DMS79 treated with DMSO at 0.1 percent for 48 hours (cell line): ENCODE measurements around the gene POU3F3.

Experiments used
- DNase-seq: peaks from one replicate; lab custom pipeline; 2025; lab: John Stamatoyannopoulos, UW

POU3F3 gene

GRCh38 chr2:104860451-104860790, 6.5 kb downstream of the POU3F3 start:
- no peak for DNase-seq

DNA sequence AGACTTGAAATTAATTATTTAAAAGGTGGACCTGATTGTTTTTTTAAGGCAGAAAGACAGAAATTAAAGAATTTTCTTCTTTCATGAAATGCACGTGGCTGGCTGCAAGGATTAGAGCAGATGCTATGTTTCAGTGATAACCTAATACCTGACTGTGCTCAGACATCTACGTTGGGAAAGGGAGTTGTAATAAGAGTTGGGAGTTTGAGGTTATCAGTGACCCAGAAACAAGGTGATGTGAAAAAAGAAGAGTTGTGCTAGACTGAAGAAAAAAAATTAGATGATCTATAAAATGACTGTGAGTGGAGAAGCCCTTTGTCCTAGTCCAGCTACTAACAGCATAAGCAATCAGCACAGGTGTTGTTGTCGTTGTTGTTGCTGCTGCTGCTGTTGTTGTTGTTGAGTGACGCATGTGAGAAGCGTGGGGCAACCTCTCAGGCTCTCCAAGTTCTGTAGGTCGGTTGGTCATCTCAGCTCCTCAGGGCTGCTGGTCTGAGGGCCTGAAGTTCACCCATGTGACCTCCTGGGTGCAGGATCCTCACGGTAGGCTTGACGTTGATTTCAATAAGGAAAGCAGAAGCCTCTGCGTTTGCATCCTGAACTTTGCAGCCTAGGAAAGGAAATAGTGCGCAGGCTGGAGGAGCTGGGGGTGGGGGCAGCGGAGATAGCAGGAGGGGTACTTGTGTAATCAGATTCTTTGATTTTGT, 7.6 kb downstream of the POU3F3 start:
- DNase-seq, result no peak

GRCh38 chr2:104862058-104862941, 8.4 kb downstream of the POU3F3 start:
- DNase-seq, result no peak

- no peak for DNase-seq
These were observed 9.2 kb downstream of the POU3F3 start for GRCh38 chr2:104863146-104863467.

- DNase-seq, result no peak
These were observed 9.8 kb downstream of the POU3F3 start for GRCh38 chr2:104863468-104864279.

GRCh38 chr2:104864280-104865095, 10.6 kb downstream of the POU3F3 start:
- DNase-seq, result no peak

GRCh38 chr2:104865096-104865470, 11.2 kb downstream of the POU3F3 start:
- DNase-seq, result no peak

DNA sequence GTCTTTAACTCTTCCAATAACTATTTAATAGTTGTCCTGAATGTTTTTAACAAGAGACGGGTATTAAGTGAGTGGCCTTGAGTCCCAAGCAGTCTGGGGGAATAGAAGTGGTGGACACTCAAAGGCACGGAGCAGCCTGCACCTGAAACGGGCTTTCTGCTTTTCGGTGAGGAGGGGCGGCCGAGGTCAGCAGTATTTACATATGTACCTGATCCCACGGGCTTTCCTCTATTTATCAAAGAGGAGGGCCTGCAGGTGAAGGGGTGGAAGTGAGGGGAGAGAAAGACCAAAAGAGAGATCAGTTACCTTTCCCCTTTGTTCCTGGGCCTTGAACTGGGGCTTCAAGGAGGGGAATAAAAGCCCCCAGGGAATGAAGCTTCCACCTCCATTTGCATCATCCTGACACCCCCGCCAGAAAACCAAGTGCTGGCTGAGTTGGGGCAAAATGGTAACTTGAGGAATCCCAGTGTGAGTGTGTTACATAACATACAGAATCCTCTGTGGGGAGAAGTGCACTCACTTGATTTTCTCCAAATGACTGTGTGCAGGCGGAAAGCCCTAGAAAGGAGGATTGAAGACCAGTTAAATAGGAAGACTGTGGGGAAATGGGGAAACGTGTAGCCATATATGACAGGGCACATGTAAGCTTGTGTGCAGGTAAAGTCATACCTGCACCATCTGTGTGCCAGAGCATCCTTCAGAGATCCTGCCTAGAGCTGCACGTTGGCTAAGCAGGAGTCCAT, 12.4 kb downstream of the POU3F3 start:
- no peak for DNase-seq

DNA sequence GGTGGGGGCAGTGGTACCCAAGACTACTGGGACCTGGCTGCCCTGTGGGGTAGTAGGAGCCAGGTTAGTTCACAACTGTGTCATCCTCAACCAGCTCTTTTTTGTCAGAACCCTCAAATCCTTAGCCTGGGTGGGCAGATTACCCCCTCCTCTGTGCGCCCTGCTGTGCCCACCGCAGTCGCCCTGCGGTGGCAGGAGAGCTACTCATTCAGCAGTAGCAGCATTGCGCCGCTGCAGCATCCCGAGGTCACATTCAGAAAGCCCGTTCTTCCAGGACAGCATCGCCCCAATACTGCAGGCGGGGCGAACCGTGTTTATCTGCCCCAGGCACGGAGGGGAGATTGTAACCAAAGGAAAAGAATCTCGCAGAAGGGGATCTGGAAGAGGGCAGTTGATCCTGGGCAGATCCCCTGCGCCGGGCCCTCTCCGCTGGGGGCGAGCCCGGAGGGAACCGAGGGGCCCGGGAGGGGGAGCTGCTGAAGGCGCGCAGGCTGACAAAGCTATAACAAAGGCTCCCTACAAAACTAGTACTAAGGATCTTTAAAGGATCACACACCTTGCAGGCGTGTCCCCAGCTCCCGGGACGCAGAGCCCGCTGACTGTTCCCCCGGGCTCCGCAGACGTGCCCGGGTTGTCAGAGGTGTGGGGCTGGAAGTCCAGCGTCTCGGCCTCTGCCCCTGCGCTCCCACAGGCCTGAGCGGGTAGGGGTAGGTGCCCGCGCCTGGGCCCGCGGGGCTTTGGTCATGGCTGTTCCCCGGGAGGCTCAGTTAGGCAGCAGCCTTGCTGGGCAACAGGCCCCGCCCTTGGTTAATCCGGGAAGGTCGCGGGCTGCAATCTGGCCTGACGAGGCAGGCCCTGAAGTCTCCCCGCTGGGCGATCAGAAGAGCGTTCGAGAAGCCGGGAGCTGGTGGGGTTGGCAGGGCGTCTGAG, 13.2 kb downstream of the POU3F3 start:
- DNase-seq, result no peak

DNA sequence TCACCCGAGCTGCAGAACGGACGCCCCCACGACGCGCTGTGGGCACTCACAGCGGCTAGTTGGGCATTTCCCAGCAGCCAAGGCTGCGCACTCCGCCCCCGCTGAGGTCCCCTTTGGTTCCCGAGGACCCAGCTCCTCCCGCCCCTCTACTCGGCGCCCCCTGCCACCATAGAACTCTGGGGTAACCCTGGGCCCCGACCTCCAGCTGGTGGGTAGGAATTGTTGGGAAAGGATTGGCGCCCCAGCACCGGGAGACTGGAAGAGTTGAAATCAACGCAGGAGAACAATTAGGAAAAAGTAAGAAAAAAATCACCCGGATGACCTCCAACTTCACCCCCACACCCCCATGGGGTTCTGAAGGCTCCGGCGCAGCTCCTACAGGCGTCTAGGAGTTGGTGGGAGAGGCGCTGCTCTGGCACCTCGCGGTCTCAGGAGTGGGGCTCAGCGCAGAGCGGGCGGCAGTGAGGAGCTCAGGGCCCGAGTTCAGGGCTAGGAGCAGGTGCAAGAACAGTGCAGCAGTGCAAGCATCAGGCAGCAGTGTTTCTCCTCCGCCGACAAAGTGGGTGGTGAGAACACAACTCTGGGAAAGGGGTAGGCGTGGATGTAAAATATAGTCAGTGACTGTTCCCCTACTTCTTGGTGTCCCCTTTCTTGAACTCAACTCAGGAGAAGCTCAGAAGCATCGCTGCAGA, 14.0 kb downstream of the POU3F3 start:
- DNase-seq, result no peak

- no peak for DNase-seq
These were observed 14.6 kb downstream of the POU3F3 start for GRCh38 chr2:104868505-104868866.

GRCh38 chr2:104870100-104870975, 16.4 kb downstream of the POU3F3 start:
- DNase-seq, result no peak

- no peak for DNase-seq
These were observed 17.7 kb downstream of the POU3F3 start for GRCh38 chr2:104871649-104871971.

GRCh38 chr2:104871972-104872865, 18.3 kb downstream of the POU3F3 start:
- no peak for DNase-seq

GRCh38 chr2:104872866-104873688, 19.2 kb downstream of the POU3F3 start:
- DNase-seq, result peak; percentile 8

DNA sequence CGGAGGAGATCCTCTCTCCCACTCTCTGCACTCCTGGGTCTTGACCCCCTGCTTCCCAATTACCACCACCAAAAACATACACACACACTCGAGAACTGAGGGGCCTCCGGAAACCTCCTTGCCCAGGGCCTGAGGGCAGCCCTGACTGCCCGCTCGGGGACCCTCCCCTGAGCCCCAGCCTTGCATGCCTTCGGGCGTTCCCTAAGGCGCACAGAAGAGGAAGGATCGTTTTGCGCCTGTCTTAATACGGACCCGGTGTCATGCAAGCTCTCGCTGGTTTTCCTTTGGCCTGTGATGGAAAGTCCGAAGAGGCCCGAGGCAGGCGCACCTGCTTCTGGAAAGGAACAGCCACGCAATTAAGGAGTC, 19.8 kb downstream of the POU3F3 start:
- no peak for DNase-seq

- DNase-seq, result no peak
These were observed 20.3 kb downstream of the POU3F3 start for GRCh38 chr2:104874230-104874629.
